ENCODE data around the gene ZNF385C.
A peak's percentile ranks its signal among the peaks of the same experiment; 100 is the strongest.
"Not testable (repeated sequence)": the region's sequence is repeated elsewhere in the genome, so short reads cannot be mapped to it uniquely, and the experiment has no call there.

Gene ZNF385C

GRCh38 chr17:42097691-42098631 lies at the start of gene ZNF385C:
TSS of gene ZNF385C (minus strand) at chr17:42098473. CDS start at chr17:42063056, 35,417 bp downstream.
- Histone ChIP-seq H3K4me1 (peaks cover 3% of the 10 kb centered on the region; the same call in 1 of the 2 replicates), H3K27me3 (ENCODE audit: low read depth) (no peaks in the 10 kb centered on the region), H3K4me3 (no peak within 1 kb of the TSS), H3K9me3 (no peaks in the 10 kb centered on the region), H3K36me3 (replicated peaks) (no peaks in the 10 kb centered on the region)
- in situ Hi-C loops (cut with MboI; ENCODE audit: low sequenced_read_pairs): no loop called here
- peak in 1 of 2 experiments; percentile 47 for DNase-seq (ENCODE audit: low spot score in 2 of 2)

GRCh38 chr17:42146911-42147607 lies 48.8 kb upstream of the ZNF385C start:
- Histone ChIP-seq H3K9me3 (no peaks in the 10 kb centered on the region), H3K4me3 (no peak overlapping the region), H3K4me1 (peaks cover 16% of the 10 kb centered on the region), H3K36me3 (replicated peaks) (peaks cover 13% of the 10 kb centered on the region), H3K27me3 (ENCODE audit: low read depth) (no peaks in the 10 kb centered on the region)
- DNase-seq (ENCODE audit: low spot score in 2 of 2): no peak
- in situ Hi-C loops (cut with MboI; ENCODE audit: low sequenced_read_pairs): no loop called here

- in situ Hi-C loops (cut with MboI; ENCODE audit: low sequenced_read_pairs); H3K4me3 ChIP-seq; H3K9me3 ChIP-seq; H3K27me3 ChIP-seq (ENCODE audit: low read depth); DNase-seq (ENCODE audit: low spot score in 2 of 2): not testable (repeated sequence)
- peaks cover 17% of the 10 kb centered on the region for H3K36me3 ChIP-seq (replicated peaks)
- H3K4me1 ChIP-seq: peaks cover 20% of the 10 kb centered on the region
Measured at GRCh38 chr17:42143138-42143537, 44.9 kb upstream of the ZNF385C start.

- Histone ChIP-seq H3K36me3 (replicated peaks) (peaks cover 17% of the 10 kb centered on the region), H3K4me1 (peaks cover 20% of the 10 kb centered on the region), H3K27me3 (ENCODE audit: low read depth) (no peaks in the 10 kb centered on the region), H3K4me3 (no peak overlapping the region), H3K9me3 (no peaks in the 10 kb centered on the region)
- in situ Hi-C loops (cut with MboI; ENCODE audit: low sequenced_read_pairs): no loop called here
- peak; percentile 84 to 93 for DNase-seq (ENCODE audit: low spot score in 2 of 2)
Measured at GRCh38 chr17:42142371-42142896, 44.2 kb upstream of the ZNF385C start.

- in situ Hi-C loops (cut with MboI; ENCODE audit: low sequenced_read_pairs): no loop called here
- Histone ChIP-seq H3K27me3 (ENCODE audit: low read depth) (no peaks in the 10 kb centered on the region), H3K4me1 (peaks cover 20% of the 10 kb centered on the region), H3K4me3 (no peak overlapping the region), H3K36me3 (replicated peaks) (peaks cover 17% of the 10 kb centered on the region), H3K9me3 (no peaks in the 10 kb centered on the region)
- no peak for DNase-seq (ENCODE audit: low spot score in 2 of 2)
Measured at GRCh38 chr17:42141382-42141781, 43.1 kb upstream of the ZNF385C start.

GRCh38 chr17:42140690-42141089 lies 42.4 kb upstream of the ZNF385C start:
- H3K9me3 ChIP-seq; DNase-seq (ENCODE audit: low spot score in 2 of 2): not testable (repeated sequence)

GRCh38 chr17:42138749-42139492 lies 40.6 kb upstream of the ZNF385C start:
- Histone ChIP-seq H3K4me3 (no peak overlapping the region), H3K9me3 (no peaks in the 10 kb centered on the region), H3K36me3 (replicated peaks) (peaks cover 21% of the 10 kb centered on the region), H3K4me1 (peaks cover 20% of the 10 kb centered on the region), H3K27me3 (ENCODE audit: low read depth) (no peaks in the 10 kb centered on the region)
- DNase-seq (ENCODE audit: low spot score in 2 of 2): no peak
- in situ Hi-C loops (cut with MboI; ENCODE audit: low sequenced_read_pairs): no loop called here

More at GRCh38 chr17:42140690-42141089, 42.4 kb upstream of the ZNF385C start:
- peaks cover 24% of the 10 kb centered on the region for H3K36me3 ChIP-seq (replicated peaks)
- peaks cover 20% of the 10 kb centered on the region for H3K4me1 ChIP-seq
- H3K4me3 ChIP-seq; H3K27me3 ChIP-seq (ENCODE audit: low read depth); in situ Hi-C loops (cut with MboI; ENCODE audit: low sequenced_read_pairs): not testable (repeated sequence)

GRCh38 chr17:42136654-42137051 lies 38.4 kb upstream of the ZNF385C start:
- Histone ChIP-seq H3K9me3 (no peaks in the 10 kb centered on the region), H3K4me1 (peaks cover under 1% of the 10 kb centered on the region), H3K4me3 (no peak overlapping the region), H3K27me3 (ENCODE audit: low read depth) (no peaks in the 10 kb centered on the region), H3K36me3 (replicated peaks) (peaks cover 20% of the 10 kb centered on the region)
- in situ Hi-C loops (cut with MboI; ENCODE audit: low sequenced_read_pairs): no loop called here
- DNase-seq (ENCODE audit: low spot score in 2 of 2): no peak

GRCh38 chr17:42135664-42136653 lies 37.7 kb upstream of the ZNF385C start:
- H3K36me3 ChIP-seq (replicated peaks): peaks cover 13% of the 10 kb centered on the region
- in situ Hi-C loops (cut with MboI; ENCODE audit: low sequenced_read_pairs): no loop called here
- H3K4me1 ChIP-seq: no peaks in the 10 kb centered on the region
- no peak overlapping the region for H3K4me3 ChIP-seq
- H3K9me3 ChIP-seq: no peaks in the 10 kb centered on the region
- no peaks in the 10 kb centered on the region for H3K27me3 ChIP-seq (ENCODE audit: low read depth)
- DNase-seq (ENCODE audit: low spot score in 2 of 2): no peak

- no peaks in the 10 kb centered on the region for H3K27me3 ChIP-seq (ENCODE audit: low read depth)
- in situ Hi-C loops (cut with MboI; ENCODE audit: low sequenced_read_pairs): no loop called here
- DNase-seq (ENCODE audit: low spot score in 2 of 2): no peak
- no peaks in the 10 kb centered on the region for H3K9me3 ChIP-seq
- H3K4me3 ChIP-seq: no peak overlapping the region
- H3K4me1 ChIP-seq: no peaks in the 10 kb centered on the region
- H3K36me3 ChIP-seq (replicated peaks): peaks cover 15% of the 10 kb centered on the region
Measured at GRCh38 chr17:42135151-42135550, 36.9 kb upstream of the ZNF385C start.

- DNase-seq (ENCODE audit: low spot score in 2 of 2): no peak
- in situ Hi-C loops (cut with MboI; ENCODE audit: low sequenced_read_pairs): no loop called here
- Histone ChIP-seq H3K4me1 (no peaks in the 10 kb centered on the region), H3K36me3 (replicated peaks) (peaks cover 31% of the 10 kb centered on the region), H3K9me3 (no peaks in the 10 kb centered on the region), H3K27me3 (ENCODE audit: low read depth) (no peaks in the 10 kb centered on the region), H3K4me3 (no peak overlapping the region)
Measured at GRCh38 chr17:42133461-42134041, 35.3 kb upstream of the ZNF385C start.

- in situ Hi-C loops (cut with MboI; ENCODE audit: low sequenced_read_pairs): no loop called here
- Histone ChIP-seq H3K36me3 (replicated peaks) (peaks cover 37% of the 10 kb centered on the region), H3K27me3 (ENCODE audit: low read depth) (no peaks in the 10 kb centered on the region), H3K4me1 (no peaks in the 10 kb centered on the region), H3K4me3 (no peak overlapping the region), H3K9me3 (no peaks in the 10 kb centered on the region)
- no peak for DNase-seq (ENCODE audit: low spot score in 2 of 2)
Measured at GRCh38 chr17:42132941-42133340, 34.7 kb upstream of the ZNF385C start.
